ENCODE measurements around the gene SLC24A1.

- TF ChIP-seq ZNF785 (tag by site-specific recombination; IDR thresholded peaks at IDR 0.05), result no peak
- TF ChIP-seq CTCF (tag by site-specific recombination; IDR thresholded peaks at IDR 0.05), result no peak
- no peak for TF ChIP-seq ZNF23 (tag by site-specific recombination; IDR thresholded peaks at IDR 0.05; ENCODE audit: borderline replicate concordance)
- no peak for TF ChIP-seq ZNF670 (tag by site-specific recombination; IDR thresholded peaks at IDR 0.05; ENCODE audit: low read depth)
- no peak for TF ChIP-seq ZBTB21 (tag by site-specific recombination; IDR thresholded peaks at IDR 0.05)
- no peak for TF ChIP-seq ZBTB20 (tag by site-specific recombination; IDR thresholded peaks at IDR 0.05)
- no peak for TF ChIP-seq ZNF214 (tag by site-specific recombination; IDR thresholded peaks at IDR 0.05; ENCODE audit: borderline replicate concordance)
Measured at GRCh38 chr15:65632780-65633375, 11.1 kb downstream of the SLC24A1 start.
